HepG2 (cell line): ENCODE data around the gene HOXD12. TPM values are rescaled to one million over a fixed set of nuclear protein-coding genes. Genes with fewer than 3 reads are reported as not detected.

Source experiments
- ATAC-seq: fragments of 200-7000 bp; cut with Tn5 transposase; 3 replicates; pipeline ENCODE4 v1.9.1; 2020; ENCODE audit warnings: mild to moderate bottlenecking, moderate library complexity
- BruUV-seq: library from RNA; stranded (reverse); fragments of 400-500 nt; replicated peaks from 2 replicates; lab custom pipeline; 2021; lab: Mats Ljungman, UMichigan
- CTCF ChIA-PET: fragments of 300-600 bp; formaldehyde crosslinking; extraction: SDS; loops from one replicate; lab custom pipeline; 2021; ENCODE audit warnings: low total read pairs, inconsistent platforms, low intra/inter-chr PET ratio; lab: Yijun Ruan, JAX
- POLR2A ChIA-PET: fragments of 350-600 bp; sonication (Branson Sonifier 250); formaldehyde crosslinking; loops from one replicate; lab custom pipeline; 2020; ENCODE audit warnings: antibody characterized with exemption, inconsistent platforms; lab: Yijun Ruan, JAX
- DNase-seq: peaks from one replicate; pipeline ENCODE4 v3.0.0-alpha.2; 2015; ENCODE audit warnings: low spot score
- FAIRE-seq: peaks from 3 replicates; lab custom pipeline; 2011; peaks lifted over from hg19 to GRCh38; lab: Jason Lieb, UNC
- H2AFZ ChIP-seq: one replicate; pipeline ENCODE4 v1.6.1; 2011; ENCODE audit warnings: low read length, inconsistent platforms
- H3K27ac ChIP-seq: fragments of 300-600 bp; 3 replicates; pipeline ENCODE4 v1.8.0; 2011; ENCODE audit warnings: mixed run types, mild to moderate bottlenecking, mixed read lengths, low read length, inconsistent platforms; ENCODE audit not compliant: insufficient read depth; ENCODE audit errors: extremely low read length
- H3K27me3 ChIP-seq, 2 experiments: fragments of 200-600 bp in 1 of 2; 2 replicates in 1 of 2; 3 replicates in 1 of 2; pipeline versions ENCODE4 v1.6.0 to v1.8.0; 2011; ENCODE audit warnings: low read length in 2 of 2, mild to moderate bottlenecking in 2 of 2, moderate library complexity in 2 of 2, inconsistent platforms in 1 of 2; ENCODE audit not compliant: insufficient read depth in 2 of 2, control insufficient read depth in 1 of 2
- H3K36me3 ChIP-seq, 2 experiments: fragments of 200-600 bp in 1 of 2; replicated peaks in 1 of 2; 2 replicates in 1 of 2; 3 replicates in 1 of 2; pipeline versions ENCODE4 v1.5.1 to v1.8.0; 2011; ENCODE audit warnings: low read length in 2 of 2, inconsistent platforms in 1 of 2; ENCODE audit not compliant: insufficient read depth in 2 of 2, control insufficient read depth in 1 of 2
- H3K4me1 ChIP-seq: 2 replicates; pipeline ENCODE4 v1.5.1; 2012; ENCODE audit warnings: low read length, inconsistent platforms; ENCODE audit not compliant: insufficient read depth
- H3K4me2 ChIP-seq: 2 replicates; pipeline ENCODE4 v1.6.0; 2011; ENCODE audit warnings: low read depth, low read length, inconsistent platforms
- H3K4me3 ChIP-seq, 3 experiments: fragments of 200-600 bp in 1 of 3; sonication (generic), shearing (Covaris generic) in 1 of 3; replicated peaks in 1 of 3; 2 replicates each; pipeline ENCODE4 v1.5.1; 2011 to 2016; ENCODE audit warnings: low read length in 3 of 3, inconsistent platforms in 2 of 3, low read depth in 2 of 3, mild to moderate bottlenecking in 2 of 3, control low read depth in 1 of 3, mixed read lengths in 1 of 3; ENCODE audit not compliant: insufficient read depth in 1 of 3
- H3K79me2 ChIP-seq: one replicate; pipeline ENCODE4 v1.6.1; 2011; ENCODE audit warnings: low read length, inconsistent platforms; ENCODE audit not compliant: insufficient read depth
- H3K9ac ChIP-seq: 2 replicates; pipeline ENCODE4 v1.6.0; 2011; ENCODE audit warnings: mild to moderate bottlenecking, low read depth, low read length, inconsistent platforms; ENCODE audit not compliant: insufficient read depth
- H3K9me3 ChIP-seq: 2 replicates; pipeline ENCODE4 v1.5.1; 2012; ENCODE audit warnings: mild to moderate bottlenecking, low read length
- H4K20me1 ChIP-seq: 2 replicates; pipeline ENCODE4 v1.6.0; 2011; ENCODE audit warnings: inconsistent platforms, mild to moderate bottlenecking, low read length, moderate library complexity; ENCODE audit not compliant: insufficient read depth
- CENPT ChIP-seq: sonication (generic); formaldehyde crosslinking; IDR thresholded peaks from 2 replicates; pipeline ENCODE4 v1.8.0; 2022; ENCODE audit warnings: low read depth, mild to moderate bottlenecking, moderate library complexity, missing genetic modification reagents
- GATAD1 ChIP-seq: IDR thresholded peaks from 2 replicates; pipeline ENCODE4 v1.6.1; 2016; ENCODE audit warnings: missing genetic modification reagents, missing compliant biosample characterization
- KDM5A ChIP-seq: fragments of 200-600 bp; sonication (generic); IDR thresholded peaks from 2 replicates; pipeline ENCODE4 v1.7.0; 2018; ENCODE audit warnings: antibody characterized with exemption, mild to moderate bottlenecking, low read length, borderline replicate concordance
- MAFF ChIP-seq: IDR thresholded peaks from 2 replicates; pipeline ENCODE4 v1.6.1; 2011; ENCODE audit warnings: low read depth, low read length, improper control_type of control experiment
- ZFY ChIP-seq: sonication (generic); formaldehyde crosslinking; IDR thresholded peaks from 2 replicates; pipeline ENCODE4 v1.4.0; 2020; ENCODE audit warnings: missing genetic modification reagents
- WGBS: methylation state at CpG from one replicate; pipeline ENCODE4 v1.1.6; 2017; ENCODE audit warnings: low lambda C conversion rate; 5-methylcytosine and 5-hydroxymethylcytosine counted together
- in situ Hi-C: cut with HindIII; loops from 2 replicates; pipeline ENCODE4 v1.10.0; 2017; ENCODE audit warnings: low pct_unique_long_range_greater_than_20kb; ENCODE audit not compliant: extremely low pct_ligation_motif_present
- intact Hi-C: fragments of 100-400 bp; cut with micrococcal nuclease; formaldehyde crosslinking; loops from one replicate; pipeline ENCODE4 v1.10.0; 2022; ENCODE audit not compliant: unreplicated experiment
- polyA plus RNA-seq, 8 experiments: library from polyadenylated mRNA; depleted of rRNA in 3 of 8; stranded (reverse) in 7 of 8; unstranded in 1 of 8; fragments of >200 nt; fragmentation: Illumina TruSeq in 4 of 8; extraction: Trizol in 4 of 8; gene quantifications; 2 replicates each; pipeline versions ENCODE4 v1.2.1 to v1.2.3, GENCODE V29; 2011 to 2016; ENCODE audit warnings: low read depth in 4 of 8, missing spikeins in 1 of 8, mixed read lengths in 1 of 8; ENCODE audit not compliant: insufficient read depth in 1 of 8
- total RNA-seq, 5 experiments: library from RNA; depleted of rRNA; stranded (reverse); fragments of >200 nt; fragmentation: Illumina TruSeq; extraction: Trizol; gene quantifications; 2 replicates each; pipeline ENCODE4 v1.2.3, GENCODE V29; 2016; ENCODE audit warnings: low read depth in 1 of 5
- TF ChIP-seq, protein P1 (sequence below): sonication (generic); formaldehyde crosslinking; IDR thresholded peaks from 2 replicates; pipeline ENCODE4 v1.4.0; 2020; ENCODE audit warnings: mild to moderate bottlenecking, missing genetic modification reagents, borderline replicate concordance
- TF ChIP-seq, protein P2 (sequence below), 2 experiments: fragments of 450-650 bp in 1 of 2; sonication (generic) in 1 of 2; formaldehyde crosslinking; IDR thresholded peaks; 2 replicates each; pipeline versions ENCODE4 v1.5.0 to v1.8.0; 2020 to 2022; ENCODE audit warnings: mild to moderate bottlenecking in 1 of 2, missing genetic modification reagents in 1 of 2
- TF ChIP-seq, protein P3 (sequence below): sonication (generic); formaldehyde crosslinking; IDR thresholded peaks from 2 replicates; pipeline ENCODE4 v1.4.0; 2020; ENCODE audit warnings: missing genetic modification reagents
- TF ChIP-seq, protein P4 (sequence below): sonication (generic); formaldehyde crosslinking; IDR thresholded peaks from 2 replicates; pipeline ENCODE4 v1.4.0; 2020; ENCODE audit warnings: missing genetic modification reagents

HOXD12 gene
- total and polyA plus RNA-seq, 2 of the 13 experiments (the other 11 are each of a cell fraction or from before 2014, with no cell fraction given): not detected

DNA sequence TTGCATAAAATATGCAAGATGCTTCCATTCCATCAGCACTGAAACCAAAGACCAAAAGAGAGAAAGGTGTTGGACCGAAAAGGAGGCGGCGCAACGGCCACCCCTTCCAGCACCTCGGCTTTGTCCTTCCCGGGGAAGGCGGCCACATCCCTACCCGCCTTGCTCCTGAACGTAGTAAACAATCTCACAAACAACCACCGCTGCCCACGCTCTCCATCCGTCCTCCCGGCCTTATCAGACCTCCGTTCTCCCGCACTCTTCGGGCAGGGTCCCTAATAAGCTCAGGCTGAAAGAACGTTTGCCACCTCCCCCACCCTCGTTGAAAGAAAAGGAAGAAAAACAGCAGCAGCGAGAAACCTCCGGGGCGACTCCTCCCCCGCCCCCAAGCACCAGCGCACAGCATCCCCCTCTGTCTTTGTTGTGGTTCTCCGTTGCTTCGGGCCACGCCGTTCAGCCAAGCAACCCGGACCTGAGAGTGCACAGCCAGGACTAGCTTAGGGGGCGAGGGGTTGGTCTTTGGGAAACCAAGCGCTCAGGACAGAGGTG is 20.2 kb upstream of the HOXD12 start:
- peak; percentile 18; the same call in 2 of the 3 replicates for ATAC-seq
- Histone ChIP-seq H3K27ac (no peak overlapping the region), H3K36me3 (no peaks in the 10 kb centered on the region), H3K9ac (no peak overlapping the region), H4K20me1 (no peaks in the 10 kb centered on the region), H3K79me2 (no peaks in the 10 kb centered on the region), H3K4me2 (no peak overlapping the region), H3K4me3 (no peak overlapping the region), H3K27me3 (peaks cover 0 to 74% of the 10 kb centered on the region in 2 experiments; a peak in 4 of 5 replicates), H3K4me1 (no peaks in the 10 kb centered on the region), H2AFZ (no peak overlapping the region), H3K9me3 (no peaks in the 10 kb centered on the region)
- intact Hi-C loops: no loop called here
- ChIA-PET POLR2A (no interaction called here), CTCF (no interaction called here)
- in situ Hi-C loops: no loop called here
- no peak for FAIRE-seq
- no TSS peak for BruUV-seq
- whole genome bisulfite sequencing: 59% methylated on average over 30 of the region's 30 CpGs
- no peak for DNase-seq
- TF ChIP-seq, protein P1, sequence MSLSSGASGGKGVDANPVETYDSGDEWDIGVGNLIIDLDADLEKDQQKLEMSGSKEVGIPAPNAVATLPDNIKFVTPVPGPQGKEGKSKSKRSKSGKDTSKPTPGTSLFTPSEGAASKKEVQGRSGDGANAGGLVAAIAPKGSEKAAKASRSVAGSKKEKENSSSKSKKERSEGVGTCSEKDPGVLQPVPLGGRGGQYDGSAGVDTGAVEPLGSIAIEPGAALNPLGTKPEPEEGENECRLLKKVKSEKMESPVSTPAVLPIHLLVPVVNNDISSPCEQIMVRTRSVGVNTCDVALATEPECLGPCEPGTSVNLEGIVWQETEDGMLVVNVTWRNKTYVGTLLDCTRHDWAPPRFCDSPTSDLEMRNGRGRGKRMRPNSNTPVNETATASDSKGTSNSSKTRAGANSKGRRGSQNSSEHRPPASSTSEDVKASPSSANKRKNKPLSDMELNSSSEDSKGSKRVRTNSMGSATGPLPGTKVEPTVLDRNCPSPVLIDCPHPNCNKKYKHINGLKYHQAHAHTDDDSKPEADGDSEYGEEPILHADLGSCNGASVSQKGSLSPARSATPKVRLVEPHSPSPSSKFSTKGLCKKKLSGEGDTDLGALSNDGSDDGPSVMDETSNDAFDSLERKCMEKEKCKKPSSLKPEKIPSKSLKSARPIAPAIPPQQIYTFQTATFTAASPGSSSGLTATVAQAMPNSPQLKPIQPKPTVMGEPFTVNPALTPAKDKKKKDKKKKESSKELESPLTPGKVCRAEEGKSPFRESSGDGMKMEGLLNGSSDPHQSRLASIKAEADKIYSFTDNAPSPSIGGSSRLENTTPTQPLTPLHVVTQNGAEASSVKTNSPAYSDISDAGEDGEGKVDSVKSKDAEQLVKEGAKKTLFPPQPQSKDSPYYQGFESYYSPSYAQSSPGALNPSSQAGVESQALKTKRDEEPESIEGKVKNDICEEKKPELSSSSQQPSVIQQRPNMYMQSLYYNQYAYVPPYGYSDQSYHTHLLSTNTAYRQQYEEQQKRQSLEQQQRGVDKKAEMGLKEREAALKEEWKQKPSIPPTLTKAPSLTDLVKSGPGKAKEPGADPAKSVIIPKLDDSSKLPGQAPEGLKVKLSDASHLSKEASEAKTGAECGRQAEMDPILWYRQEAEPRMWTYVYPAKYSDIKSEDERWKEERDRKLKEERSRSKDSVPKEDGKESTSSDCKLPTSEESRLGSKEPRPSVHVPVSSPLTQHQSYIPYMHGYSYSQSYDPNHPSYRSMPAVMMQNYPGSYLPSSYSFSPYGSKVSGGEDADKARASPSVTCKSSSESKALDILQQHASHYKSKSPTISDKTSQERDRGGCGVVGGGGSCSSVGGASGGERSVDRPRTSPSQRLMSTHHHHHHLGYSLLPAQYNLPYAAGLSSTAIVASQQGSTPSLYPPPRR (CRISPR knock-in tag): no peak
- no peak for TF ChIP-seq GATAD1 (CRISPR knock-in tag)
- TF ChIP-seq, protein P2, sequence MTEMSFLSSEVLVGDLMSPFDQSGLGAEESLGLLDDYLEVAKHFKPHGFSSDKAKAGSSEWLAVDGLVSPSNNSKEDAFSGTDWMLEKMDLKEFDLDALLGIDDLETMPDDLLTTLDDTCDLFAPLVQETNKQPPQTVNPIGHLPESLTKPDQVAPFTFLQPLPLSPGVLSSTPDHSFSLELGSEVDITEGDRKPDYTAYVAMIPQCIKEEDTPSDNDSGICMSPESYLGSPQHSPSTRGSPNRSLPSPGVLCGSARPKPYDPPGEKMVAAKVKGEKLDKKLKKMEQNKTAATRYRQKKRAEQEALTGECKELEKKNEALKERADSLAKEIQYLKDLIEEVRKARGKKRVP (CRISPR knock-in tag; IDR thresholded peaks at IDR 0.05): no peak
- no peak for TF ChIP-seq MAFF
- TF ChIP-seq ZFY (CRISPR knock-in tag): no peak
- TF ChIP-seq, protein P3, sequence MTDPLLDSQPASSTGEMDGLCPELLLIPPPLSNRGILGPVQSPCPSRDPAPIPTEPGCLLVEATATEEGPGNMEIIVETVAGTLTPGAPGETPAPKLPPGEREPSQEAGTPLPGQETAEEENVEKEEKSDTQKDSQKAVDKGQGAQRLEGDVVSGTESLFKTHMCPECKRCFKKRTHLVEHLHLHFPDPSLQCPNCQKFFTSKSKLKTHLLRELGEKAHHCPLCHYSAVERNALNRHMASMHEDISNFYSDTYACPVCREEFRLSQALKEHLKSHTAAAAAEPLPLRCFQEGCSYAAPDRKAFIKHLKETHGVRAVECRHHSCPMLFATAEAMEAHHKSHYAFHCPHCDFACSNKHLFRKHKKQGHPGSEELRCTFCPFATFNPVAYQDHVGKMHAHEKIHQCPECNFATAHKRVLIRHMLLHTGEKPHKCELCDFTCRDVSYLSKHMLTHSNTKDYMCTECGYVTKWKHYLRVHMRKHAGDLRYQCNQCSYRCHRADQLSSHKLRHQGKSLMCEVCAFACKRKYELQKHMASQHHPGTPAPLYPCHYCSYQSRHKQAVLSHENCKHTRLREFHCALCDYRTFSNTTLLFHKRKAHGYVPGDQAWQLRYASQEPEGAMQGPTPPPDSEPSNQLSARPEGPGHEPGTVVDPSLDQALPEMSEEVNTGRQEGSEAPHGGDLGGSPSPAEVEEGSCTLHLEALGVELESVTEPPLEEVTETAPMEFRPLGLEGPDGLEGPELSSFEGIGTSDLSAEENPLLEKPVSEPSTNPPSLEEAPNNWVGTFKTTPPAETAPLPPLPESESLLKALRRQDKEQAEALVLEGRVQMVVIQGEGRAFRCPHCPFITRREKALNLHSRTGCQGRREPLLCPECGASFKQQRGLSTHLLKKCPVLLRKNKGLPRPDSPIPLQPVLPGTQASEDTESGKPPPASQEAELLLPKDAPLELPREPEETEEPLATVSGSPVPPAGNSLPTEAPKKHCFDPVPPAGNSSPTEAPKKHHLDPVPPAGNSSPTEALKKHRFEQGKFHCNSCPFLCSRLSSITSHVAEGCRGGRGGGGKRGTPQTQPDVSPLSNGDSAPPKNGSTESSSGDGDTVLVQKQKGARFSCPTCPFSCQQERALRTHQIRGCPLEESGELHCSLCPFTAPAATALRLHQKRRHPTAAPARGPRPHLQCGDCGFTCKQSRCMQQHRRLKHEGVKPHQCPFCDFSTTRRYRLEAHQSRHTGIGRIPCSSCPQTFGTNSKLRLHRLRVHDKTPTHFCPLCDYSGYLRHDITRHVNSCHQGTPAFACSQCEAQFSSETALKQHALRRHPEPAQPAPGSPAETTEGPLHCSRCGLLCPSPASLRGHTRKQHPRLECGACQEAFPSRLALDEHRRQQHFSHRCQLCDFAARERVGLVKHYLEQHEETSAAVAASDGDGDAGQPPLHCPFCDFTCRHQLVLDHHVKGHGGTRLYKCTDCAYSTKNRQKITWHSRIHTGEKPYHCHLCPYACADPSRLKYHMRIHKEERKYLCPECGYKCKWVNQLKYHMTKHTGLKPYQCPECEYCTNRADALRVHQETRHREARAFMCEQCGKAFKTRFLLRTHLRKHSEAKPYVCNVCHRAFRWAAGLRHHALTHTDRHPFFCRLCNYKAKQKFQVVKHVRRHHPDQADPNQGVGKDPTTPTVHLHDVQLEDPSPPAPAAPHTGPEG: no peak
- TF ChIP-seq CENPT: no peak
- TF ChIP-seq, protein P4, sequence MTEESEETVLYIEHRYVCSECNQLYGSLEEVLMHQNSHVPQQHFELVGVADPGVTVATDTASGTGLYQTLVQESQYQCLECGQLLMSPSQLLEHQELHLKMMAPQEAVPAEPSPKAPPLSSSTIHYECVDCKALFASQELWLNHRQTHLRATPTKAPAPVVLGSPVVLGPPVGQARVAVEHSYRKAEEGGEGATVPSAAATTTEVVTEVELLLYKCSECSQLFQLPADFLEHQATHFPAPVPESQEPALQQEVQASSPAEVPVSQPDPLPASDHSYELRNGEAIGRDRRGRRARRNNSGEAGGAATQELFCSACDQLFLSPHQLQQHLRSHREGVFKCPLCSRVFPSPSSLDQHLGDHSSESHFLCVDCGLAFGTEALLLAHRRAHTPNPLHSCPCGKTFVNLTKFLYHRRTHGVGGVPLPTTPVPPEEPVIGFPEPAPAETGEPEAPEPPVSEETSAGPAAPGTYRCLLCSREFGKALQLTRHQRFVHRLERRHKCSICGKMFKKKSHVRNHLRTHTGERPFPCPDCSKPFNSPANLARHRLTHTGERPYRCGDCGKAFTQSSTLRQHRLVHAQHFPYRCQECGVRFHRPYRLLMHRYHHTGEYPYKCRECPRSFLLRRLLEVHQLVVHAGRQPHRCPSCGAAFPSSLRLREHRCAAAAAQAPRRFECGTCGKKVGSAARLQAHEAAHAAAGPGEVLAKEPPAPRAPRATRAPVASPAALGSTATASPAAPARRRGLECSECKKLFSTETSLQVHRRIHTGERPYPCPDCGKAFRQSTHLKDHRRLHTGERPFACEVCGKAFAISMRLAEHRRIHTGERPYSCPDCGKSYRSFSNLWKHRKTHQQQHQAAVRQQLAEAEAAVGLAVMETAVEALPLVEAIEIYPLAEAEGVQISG (CRISPR knock-in tag): no peak
- no peak for TF ChIP-seq KDM5A
